Epithelial cell of proximal tubule (primary cell): ENCODE measurements around the gene EMSY. TPM values are rescaled to one million over a fixed set of nuclear protein-coding genes. Genes with fewer than 3 reads are reported as not detected.

Source experiments
- DNase-seq: peaks from one replicate; pipeline ENCODE4 v3.0.0-alpha.2; 2011; ENCODE audit warnings: low read depth
- H3K4me3 ChIP-seq: 2 replicates; pipeline ENCODE4 v1.5.1; 2011; ENCODE audit warnings: low read depth, mild to moderate bottlenecking, low read length
- CTCF ChIP-seq: conservative IDR thresholded peaks from 2 replicates; pipeline ENCODE4 v1.5.1; 2012; ENCODE audit warnings: low read depth, mild to moderate bottlenecking, low read length
- total RNA-seq: library from RNA; depleted of rRNA; stranded (reverse); fragments of >200 nt; gene quantifications from 2 replicates; pipeline ENCODE4 v1.2.3, GENCODE V29; 2015

The EMSY gene
- total RNA-seq, 1 donor from 2014 or later = 7.8 TPM

- no peak for TF ChIP-seq CTCF
- no peak overlapping the region for H3K4me3 ChIP-seq
- DNase-seq = no peak
Observed at GRCh38 chr11:76513654-76514034, 68.8 kb downstream of the EMSY start.

- no peak overlapping the region for H3K4me3 ChIP-seq
- DNase-seq = no peak
- TF ChIP-seq CTCF = no peak
Observed at GRCh38 chr11:76515494-76515893, 70.7 kb downstream of the EMSY start.

GRCh38 chr11:76523147-76523546 lies 78.3 kb downstream of the EMSY start:
- no peak for DNase-seq
- no peak overlapping the region for H3K4me3 ChIP-seq
- TF ChIP-seq CTCF = no peak

GRCh38 chr11:76523786-76524436 lies 79.1 kb downstream of the EMSY start:
- no peak for TF ChIP-seq CTCF
- DNase-seq = no peak
- no peak overlapping the region for H3K4me3 ChIP-seq

- no peak for DNase-seq
Observed at GRCh38 chr11:76524461-76524860, 79.6 kb downstream of the EMSY start.

GRCh38 chr11:76524919-76525318 lies 80.1 kb downstream of the EMSY start:
- no peak for TF ChIP-seq CTCF
- peak; percentile 1 for DNase-seq
- H3K4me3 ChIP-seq = no peak overlapping the region

More at GRCh38 chr11:76524461-76524860, 79.6 kb downstream of the EMSY start:
- H3K4me3 ChIP-seq = no peak overlapping the region
- TF ChIP-seq CTCF = no peak

- no peak for TF ChIP-seq CTCF
- H3K4me3 ChIP-seq = no peak overlapping the region
- no peak for DNase-seq
Observed at GRCh38 chr11:76526878-76527277, 82.1 kb downstream of the EMSY start.
